Panc1 (cell line): Measurements from ENCODE around the gene KDM1B.

Source experiments
- CTCF ChIP-seq: fragments of 450-650 bp; IDR thresholded peaks from 2 replicates; pipeline ENCODE4 v1.5.1; 2017; ENCODE audit warnings: mild to moderate bottlenecking
- REST ChIP-seq, 2 experiments: IDR thresholded peaks; 2 replicates each; pipeline ENCODE4 v1.6.1; 2011 to 2012; ENCODE audit warnings: low read depth in 2 of 2, control low read depth in 1 of 2, low read length in 1 of 2, mild to moderate bottlenecking in 1 of 2, moderate library complexity in 1 of 2; ENCODE audit not compliant: insufficient read depth in 1 of 2

GRCh38 chr6:18259675-18260447, 104.6 kb downstream of the KDM1B start:
- TF ChIP-seq CTCF (no peak), REST (IDR thresholded peaks at IDR 0.05; ENCODE audit: insufficient read depth in 1 of 2, low read depth in 2 of 2, low read length in 1 of 2) (no peak)
